GM23338 (cell line): ENCODE data around the gene ADA. TPM values are rescaled to one million over a fixed set of nuclear protein-coding genes. Genes with fewer than 3 reads are reported as not detected.

ENCODE experiments used
- ATAC-seq: fragments of 200-7000 bp; cut with Tn5 transposase; 3 replicates; pipeline ENCODE4 v1.9.1; 2020
- DNase-seq: peaks from one replicate; pipeline ENCODE4 v3.0.0-alpha.2; 2015; ENCODE audit warnings: low spot score
- H2AFZ ChIP-seq: fragments of 200-600 bp; sonication (generic); 2 replicates; pipeline ENCODE4 v1.8.0; 2016; ENCODE audit warnings: antibody characterized with exemption, mild to moderate bottlenecking, moderate library complexity
- H3F3A ChIP-seq: fragments of 200-600 bp; sonication (generic); replicated peaks from 2 replicates; pipeline ENCODE4 v1.8.0; 2017; ENCODE audit warnings: antibody characterized with exemption, mixed run types, low read depth
- H3K27ac ChIP-seq: fragments of 200-600 bp; sonication (generic); 2 replicates; pipeline ENCODE4 v1.6.1; 2016; ENCODE audit warnings: low read depth
- H3K27me3 ChIP-seq: fragments of 200-600 bp; sonication (generic); 2 replicates; pipeline ENCODE4 v1.8.0; 2016; ENCODE audit warnings: mild to moderate bottlenecking, mixed run types, moderate library complexity; ENCODE audit not compliant: insufficient read depth
- H3K36me3 ChIP-seq: fragments of 200-600 bp; sonication (generic); 2 replicates; pipeline ENCODE4 v1.8.0; 2016; ENCODE audit warnings: mild to moderate bottlenecking; ENCODE audit not compliant: insufficient read depth
- H3K4me1 ChIP-seq: fragments of 200-600 bp; sonication (generic); 2 replicates; pipeline ENCODE4 v1.8.0; 2016; ENCODE audit warnings: mild to moderate bottlenecking, moderate library complexity; ENCODE audit not compliant: insufficient read depth
- H3K4me2 ChIP-seq: fragments of 200-600 bp; sonication (generic); 2 replicates; pipeline ENCODE4 v1.7.1; 2017; ENCODE audit warnings: mixed run types
- H3K4me3 ChIP-seq: fragments of 200-600 bp; sonication (generic); 2 replicates; pipeline ENCODE4 v1.6.1; 2016; ENCODE audit warnings: mixed run types
- H3K79me2 ChIP-seq: fragments of 200-600 bp; sonication (generic); replicated peaks from 2 replicates; pipeline ENCODE4 v1.8.0; 2017; ENCODE audit warnings: mild to moderate bottlenecking; ENCODE audit not compliant: insufficient read depth
- H3K9me2 ChIP-seq: fragments of 200-600 bp; sonication (generic); 2 replicates; pipeline ENCODE4 v1.8.0; 2017; ENCODE audit not compliant: insufficient read depth
- H4K20me1 ChIP-seq: fragments of 200-600 bp; sonication (generic); replicated peaks from 2 replicates; pipeline ENCODE4 v1.8.0; 2017; ENCODE audit warnings: mild to moderate bottlenecking; ENCODE audit not compliant: insufficient read depth
- H3K27ac Mint-ChIP-seq: 2 replicates; pipeline ENCODE4 v1.8.0; 2020; ENCODE audit warnings: inconsistent platforms, mild to moderate bottlenecking, moderate library complexity, mixed read lengths
- H3K27me3 Mint-ChIP-seq: 3 replicates; pipeline ENCODE4 v1.8.0; 2022; ENCODE audit warnings: low read depth, mild to moderate bottlenecking, moderate library complexity, mixed read lengths, inconsistent platforms; ENCODE audit not compliant: insufficient read depth, poor library complexity
- H3K36me3 Mint-ChIP-seq: 3 replicates; pipeline ENCODE4 v1.8.0; 2021; ENCODE audit warnings: low read depth, mild to moderate bottlenecking, inconsistent platforms, moderate library complexity, mixed read lengths
- H3K4me1 Mint-ChIP-seq: 3 replicates; pipeline ENCODE4 v1.8.0; 2020; ENCODE audit warnings: mild to moderate bottlenecking, inconsistent platforms, mixed read lengths
- H3K4me3 Mint-ChIP-seq: 3 replicates; pipeline ENCODE4 v1.8.0; 2021; ENCODE audit warnings: moderate library complexity, mild to moderate bottlenecking, inconsistent platforms, mixed read lengths
- H3K9me3 Mint-ChIP-seq: 3 replicates; pipeline ENCODE4 v1.8.0; 2020; ENCODE audit warnings: moderate library complexity, mild to moderate bottlenecking, inconsistent platforms, mixed read lengths
- CREB1 ChIP-seq: fragments of 250-450 bp; sonication (Bioruptor Pico); IDR thresholded peaks from 2 replicates; pipeline ENCODE4 v1.5.0; 2020; ENCODE audit warnings: low read depth, mild to moderate bottlenecking, moderate library complexity
- EZH2 ChIP-seq: fragments of 200-600 bp; sonication (generic); IDR thresholded peaks from one replicate; pipeline ENCODE4 v1.8.0; 2017; ENCODE audit warnings: antibody characterized with exemption, mild to moderate bottlenecking, low read depth; ENCODE audit not compliant: unreplicated experiment
- EZH2phosphoT487 ChIP-seq: fragments of 200-600 bp; sonication (generic); IDR thresholded peaks from one replicate; pipeline ENCODE4 v1.8.1; 2018; ENCODE audit warnings: antibody characterized with exemption; ENCODE audit not compliant: unreplicated experiment
- NANOG ChIP-seq: IDR thresholded peaks from 2 replicates; pipeline ENCODE4 v1.6.1; 2016; ENCODE audit warnings: antibody characterized with exemption, borderline replicate concordance
- STAT1 ChIP-seq: IDR thresholded peaks from one replicate; pipeline ENCODE4 v1.6.1; 2016; ENCODE audit warnings: antibody characterized with exemption; ENCODE audit not compliant: unreplicated experiment
- ZNF331 ChIP-seq: fragments of 250-450 bp; sonication (Bioruptor Pico); IDR thresholded peaks from 2 replicates; pipeline ENCODE4 v1.5.0; 2020; ENCODE audit warnings: low read depth, mild to moderate bottlenecking, moderate library complexity
- polyA plus RNA-seq: library from polyadenylated mRNA; unstranded; fragments of >200 nt; fragmentation: Nextera tagmentation; extraction: Ambion mirVana; gene quantifications from 2 replicates; pipeline ENCODE4 v1.2.1, GENCODE V29; 2016
- total RNA-seq: library from RNA; depleted of rRNA; stranded (reverse); fragments of >200 nt; shearing (Covaris generic); gene quantifications from 2 replicates; pipeline ENCODE4 v1.2.3, GENCODE V29; 2014
- TF ChIP-seq, protein P1 (sequence below), 2 experiments: fragments of 200-600 bp in 1 of 2; sonication (generic) in 1 of 2; conservative IDR thresholded peaks; 2 replicates each; pipeline versions ENCODE4 v1.5.1 to v1.6.1; 2016 to 2017; ENCODE audit warnings: antibody characterized with exemption in 2 of 2, low read depth in 2 of 2, mild to moderate bottlenecking in 2 of 2, moderate library complexity in 1 of 2
- TF ChIP-seq, protein P2 (sequence below): IDR thresholded peaks from one replicate; pipeline ENCODE4 v1.6.1; 2018; ENCODE audit warnings: antibody characterized with exemption; ENCODE audit not compliant: unreplicated experiment
- TF ChIP-seq, protein P3 (sequence below): IDR thresholded peaks from 2 replicates; pipeline ENCODE4 v1.6.1; 2016; ENCODE audit warnings: antibody characterized with exemption

ADA gene
- total and polyA plus RNA-seq, 2 experiments from 2014 or later = 15.8 to 16.2 TPM

- TF ChIP-seq, protein P1, sequence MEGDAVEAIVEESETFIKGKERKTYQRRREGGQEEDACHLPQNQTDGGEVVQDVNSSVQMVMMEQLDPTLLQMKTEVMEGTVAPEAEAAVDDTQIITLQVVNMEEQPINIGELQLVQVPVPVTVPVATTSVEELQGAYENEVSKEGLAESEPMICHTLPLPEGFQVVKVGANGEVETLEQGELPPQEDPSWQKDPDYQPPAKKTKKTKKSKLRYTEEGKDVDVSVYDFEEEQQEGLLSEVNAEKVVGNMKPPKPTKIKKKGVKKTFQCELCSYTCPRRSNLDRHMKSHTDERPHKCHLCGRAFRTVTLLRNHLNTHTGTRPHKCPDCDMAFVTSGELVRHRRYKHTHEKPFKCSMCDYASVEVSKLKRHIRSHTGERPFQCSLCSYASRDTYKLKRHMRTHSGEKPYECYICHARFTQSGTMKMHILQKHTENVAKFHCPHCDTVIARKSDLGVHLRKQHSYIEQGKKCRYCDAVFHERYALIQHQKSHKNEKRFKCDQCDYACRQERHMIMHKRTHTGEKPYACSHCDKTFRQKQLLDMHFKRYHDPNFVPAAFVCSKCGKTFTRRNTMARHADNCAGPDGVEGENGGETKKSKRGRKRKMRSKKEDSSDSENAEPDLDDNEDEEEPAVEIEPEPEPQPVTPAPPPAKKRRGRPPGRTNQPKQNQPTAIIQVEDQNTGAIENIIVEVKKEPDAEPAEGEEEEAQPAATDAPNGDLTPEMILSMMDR (conservative IDR thresholded peaks at IDR 0.05; ENCODE audit: low read depth in 2 of 2) = no peak
- TF ChIP-seq, protein P2, sequence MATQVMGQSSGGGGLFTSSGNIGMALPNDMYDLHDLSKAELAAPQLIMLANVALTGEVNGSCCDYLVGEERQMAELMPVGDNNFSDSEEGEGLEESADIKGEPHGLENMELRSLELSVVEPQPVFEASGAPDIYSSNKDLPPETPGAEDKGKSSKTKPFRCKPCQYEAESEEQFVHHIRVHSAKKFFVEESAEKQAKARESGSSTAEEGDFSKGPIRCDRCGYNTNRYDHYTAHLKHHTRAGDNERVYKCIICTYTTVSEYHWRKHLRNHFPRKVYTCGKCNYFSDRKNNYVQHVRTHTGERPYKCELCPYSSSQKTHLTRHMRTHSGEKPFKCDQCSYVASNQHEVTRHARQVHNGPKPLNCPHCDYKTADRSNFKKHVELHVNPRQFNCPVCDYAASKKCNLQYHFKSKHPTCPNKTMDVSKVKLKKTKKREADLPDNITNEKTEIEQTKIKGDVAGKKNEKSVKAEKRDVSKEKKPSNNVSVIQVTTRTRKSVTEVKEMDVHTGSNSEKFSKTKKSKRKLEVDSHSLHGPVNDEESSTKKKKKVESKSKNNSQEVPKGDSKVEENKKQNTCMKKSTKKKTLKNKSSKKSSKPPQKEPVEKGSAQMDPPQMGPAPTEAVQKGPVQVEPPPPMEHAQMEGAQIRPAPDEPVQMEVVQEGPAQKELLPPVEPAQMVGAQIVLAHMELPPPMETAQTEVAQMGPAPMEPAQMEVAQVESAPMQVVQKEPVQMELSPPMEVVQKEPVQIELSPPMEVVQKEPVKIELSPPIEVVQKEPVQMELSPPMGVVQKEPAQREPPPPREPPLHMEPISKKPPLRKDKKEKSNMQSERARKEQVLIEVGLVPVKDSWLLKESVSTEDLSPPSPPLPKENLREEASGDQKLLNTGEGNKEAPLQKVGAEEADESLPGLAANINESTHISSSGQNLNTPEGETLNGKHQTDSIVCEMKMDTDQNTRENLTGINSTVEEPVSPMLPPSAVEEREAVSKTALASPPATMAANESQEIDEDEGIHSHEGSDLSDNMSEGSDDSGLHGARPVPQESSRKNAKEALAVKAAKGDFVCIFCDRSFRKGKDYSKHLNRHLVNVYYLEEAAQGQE = no peak
- TF ChIP-seq STAT1 (no peak), EZH2 (no peak), NANOG (no peak), CREB1 (CRISPR knock-in tag) (no peak), ZNF331 (CRISPR knock-in tag) (no peak), EZH2phosphoT487 (no peak)
- TF ChIP-seq, protein P3, sequence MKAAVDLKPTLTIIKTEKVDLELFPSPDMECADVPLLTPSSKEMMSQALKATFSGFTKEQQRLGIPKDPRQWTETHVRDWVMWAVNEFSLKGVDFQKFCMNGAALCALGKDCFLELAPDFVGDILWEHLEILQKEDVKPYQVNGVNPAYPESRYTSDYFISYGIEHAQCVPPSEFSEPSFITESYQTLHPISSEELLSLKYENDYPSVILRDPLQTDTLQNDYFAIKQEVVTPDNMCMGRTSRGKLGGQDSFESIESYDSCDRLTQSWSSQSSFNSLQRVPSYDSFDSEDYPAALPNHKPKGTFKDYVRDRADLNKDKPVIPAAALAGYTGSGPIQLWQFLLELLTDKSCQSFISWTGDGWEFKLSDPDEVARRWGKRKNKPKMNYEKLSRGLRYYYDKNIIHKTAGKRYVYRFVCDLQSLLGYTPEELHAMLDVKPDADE = no peak
- no peak overlapping the region for H3K4me3 ChIP-seq
- H3F3A ChIP-seq = no peaks in the 10 kb centered on the region
- H3K27ac ChIP-seq = no peak overlapping the region
- H3K79me2 ChIP-seq = no peaks in the 10 kb centered on the region
- H3K27me3 Mint-ChIP-seq = peaks cover 7% of the 10 kb centered on the region
- H3K4me3 Mint-ChIP-seq = no peak overlapping the region
- no peak overlapping the region for H3K4me2 ChIP-seq
- peaks cover 12% of the 10 kb centered on the region for H3K36me3 Mint-ChIP-seq
- H3K4me1 ChIP-seq = peaks cover 5% of the 10 kb centered on the region
- H3K36me3 ChIP-seq = no peaks in the 10 kb centered on the region
- DNase-seq = no peak
- H4K20me1 ChIP-seq = no peaks in the 10 kb centered on the region
- no peak overlapping the region for H3K27ac Mint-ChIP-seq
- peaks cover 11% of the 10 kb centered on the region for H3K4me1 Mint-ChIP-seq
- no peaks in the 10 kb centered on the region for H3K27me3 ChIP-seq
- H3K9me2 ChIP-seq = no peaks in the 10 kb centered on the region
- ATAC-seq = no peak
- peaks cover 8% of the 10 kb centered on the region for H3K9me3 Mint-ChIP-seq
- no peak overlapping the region for H2AFZ ChIP-seq
Measured at GRCh38 chr20:44633872-44634600, 17.5 kb downstream of the ADA start.
